Esophagus muscularis mucosa (tissue), 3 donors: ENCODE measurements around the gene TTC19.

ENCODE experiments used
- POLR2A ChIP-seq: fragments of 450-650 bp; IDR thresholded peaks from one replicate; pipeline ENCODE4 v1.6.1; 2017; ENCODE audit warnings: antibody characterized with exemption, moderate library complexity, mild to moderate bottlenecking, low read depth
- TF ChIP-seq, protein P1 (sequence below), 3 experiments: fragments of 200-600 bp in 2 of 3; fragments of 450-650 bp in 1 of 3; sonication (generic) in 2 of 3; IDR thresholded peaks; one replicate each; pipeline ENCODE4 v1.5.1; 2017 to 2019; ENCODE audit warnings: antibody characterized with exemption in 3 of 3, mild to moderate bottlenecking in 2 of 3, moderate library complexity in 1 of 3

DNA sequence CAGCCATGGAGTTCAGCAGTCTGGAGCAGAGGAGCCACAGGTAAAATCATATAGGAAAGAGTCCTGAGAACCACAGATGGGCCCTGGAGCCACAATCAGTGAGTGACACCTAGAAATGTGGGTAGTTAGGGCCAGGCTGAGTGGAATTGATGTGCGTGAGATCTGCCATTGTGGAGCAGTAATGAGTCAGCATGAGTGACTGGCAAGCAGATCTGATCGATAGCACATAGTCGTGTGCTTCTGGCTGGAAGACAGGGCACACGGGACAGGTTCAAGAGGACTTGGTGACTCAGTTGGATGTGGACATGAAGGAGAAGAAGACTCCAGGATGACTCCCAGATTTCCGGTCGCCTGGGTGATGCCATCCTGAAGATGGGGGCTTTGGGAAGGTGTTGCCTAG, 42.4 kb upstream of the TTC19 start:
- TF ChIP-seq, protein P1, sequence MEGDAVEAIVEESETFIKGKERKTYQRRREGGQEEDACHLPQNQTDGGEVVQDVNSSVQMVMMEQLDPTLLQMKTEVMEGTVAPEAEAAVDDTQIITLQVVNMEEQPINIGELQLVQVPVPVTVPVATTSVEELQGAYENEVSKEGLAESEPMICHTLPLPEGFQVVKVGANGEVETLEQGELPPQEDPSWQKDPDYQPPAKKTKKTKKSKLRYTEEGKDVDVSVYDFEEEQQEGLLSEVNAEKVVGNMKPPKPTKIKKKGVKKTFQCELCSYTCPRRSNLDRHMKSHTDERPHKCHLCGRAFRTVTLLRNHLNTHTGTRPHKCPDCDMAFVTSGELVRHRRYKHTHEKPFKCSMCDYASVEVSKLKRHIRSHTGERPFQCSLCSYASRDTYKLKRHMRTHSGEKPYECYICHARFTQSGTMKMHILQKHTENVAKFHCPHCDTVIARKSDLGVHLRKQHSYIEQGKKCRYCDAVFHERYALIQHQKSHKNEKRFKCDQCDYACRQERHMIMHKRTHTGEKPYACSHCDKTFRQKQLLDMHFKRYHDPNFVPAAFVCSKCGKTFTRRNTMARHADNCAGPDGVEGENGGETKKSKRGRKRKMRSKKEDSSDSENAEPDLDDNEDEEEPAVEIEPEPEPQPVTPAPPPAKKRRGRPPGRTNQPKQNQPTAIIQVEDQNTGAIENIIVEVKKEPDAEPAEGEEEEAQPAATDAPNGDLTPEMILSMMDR (IDR thresholded peaks at IDR 0.05) = no peak
- TF ChIP-seq POLR2A = no peak
